ENCODE results near the gene TRPM4.
A peak's percentile ranks its signal among the peaks of the same experiment; 100 is the strongest.
"Not testable (repeated sequence)": the region's sequence is repeated elsewhere in the genome, so short reads cannot be mapped to it uniquely, and the experiment has no call there.

Gene TRPM4

GRCh38 chr19:49127674-49128544 lies 29.7 kb upstream of the TRPM4 start:
- peak; percentile 98 for DNase-seq

GRCh38 chr19:49128545-49129237 lies 28.9 kb upstream of the TRPM4 start:
- peak; percentile 64 for DNase-seq

- peak; percentile 22 for DNase-seq
Measured at GRCh38 chr19:49129238-49129583, 28.4 kb upstream of the TRPM4 start.

- no peak for DNase-seq
Measured at GRCh38 chr19:49130325-49130724, 27.3 kb upstream of the TRPM4 start.

- DNase-seq, result peak; percentile 78
Measured at GRCh38 chr19:49132974-49133609, 24.5 kb upstream of the TRPM4 start.

- DNase-seq, result peak; percentile 62
Measured at GRCh38 chr19:49133621-49134454, 23.8 kb upstream of the TRPM4 start.

- no peak for DNase-seq
Measured at GRCh38 chr19:49135686-49136085, 21.9 kb upstream of the TRPM4 start.

GRCh38 chr19:49136771-49137171 lies 20.8 kb upstream of the TRPM4 start:
- DNase-seq, result no peak

GRCh38 chr19:49140951-49141350 lies 16.6 kb upstream of the TRPM4 start:
- no peak for DNase-seq

GRCh38 chr19:49141352-49141751 lies 16.2 kb upstream of the TRPM4 start:
- DNase-seq, result no peak

- peak; percentile 90 for DNase-seq
Measured at GRCh38 chr19:49142866-49143335, 14.7 kb upstream of the TRPM4 start.

- DNase-seq, result peak; percentile 93
Measured at GRCh38 chr19:49145573-49146407, 11.8 kb upstream of the TRPM4 start.

GRCh38 chr19:49146408-49146770 lies 11.2 kb upstream of the TRPM4 start:
- DNase-seq, result not testable (repeated sequence)

GRCh38 chr19:49148044-49148682 lies 9.4 kb upstream of the TRPM4 start:
- no peak for DNase-seq

- DNase-seq, result peak; percentile 96
Measured at GRCh38 chr19:49148784-49149651, 8.6 kb upstream of the TRPM4 start.

- peak; percentile 93 for DNase-seq
Measured at GRCh38 chr19:49149652-49150105, 7.9 kb upstream of the TRPM4 start.

GRCh38 chr19:49150106-49150943 lies 7.3 kb upstream of the TRPM4 start:
- DNase-seq, result peak; percentile 97

- no peak for DNase-seq
Measured at GRCh38 chr19:49150944-49151243, 6.7 kb upstream of the TRPM4 start.
